H9 (cell line): ENCODE results near the gene MRI1. TPM values are rescaled to one million over a fixed set of nuclear protein-coding genes. Genes with fewer than 3 reads are reported as not detected.

ENCODE experiments used
- DNase-seq: peaks from one replicate; pipeline ENCODE4 v3.0.0-alpha.2; 2017
- H2AFZ ChIP-seq: one replicate; pipeline ENCODE4 v1.6.1; 2013; ENCODE audit warnings: mild to moderate bottlenecking, low read length, control low read depth, moderate library complexity
- H2AK5ac ChIP-seq: 2 replicates; pipeline ENCODE4 v1.6.1; 2013; ENCODE audit warnings: low read length, control low read depth, mixed read lengths; ENCODE audit not compliant: insufficient read length
- H2BK120ac ChIP-seq: one replicate; pipeline ENCODE4 v1.6.1; 2013; ENCODE audit warnings: low read depth, mild to moderate bottlenecking, low read length, control low read depth, inconsistent platforms; ENCODE audit not compliant: poor library complexity, severe bottlenecking
- H2BK12ac ChIP-seq: 2 replicates; pipeline ENCODE4 v1.6.1; 2013; ENCODE audit warnings: low read length, control low read depth, mixed read lengths, low read depth; ENCODE audit not compliant: insufficient read length
- H2BK15ac ChIP-seq: 2 replicates; pipeline ENCODE4 v1.6.1; 2013; ENCODE audit warnings: low read depth, low read length, control low read depth
- H2BK20ac ChIP-seq: one replicate; pipeline ENCODE4 v1.6.1; 2013; ENCODE audit warnings: low read depth, mild to moderate bottlenecking, low read length, control low read depth, inconsistent platforms; ENCODE audit not compliant: poor library complexity, severe bottlenecking
- H2BK5ac ChIP-seq: 2 replicates; pipeline ENCODE4 v1.6.1; 2013; ENCODE audit warnings: low read length, control low read depth, mixed read lengths; ENCODE audit not compliant: insufficient read length
- H3K14ac ChIP-seq: 2 replicates; pipeline ENCODE4 v1.6.1; 2013; ENCODE audit warnings: low read length, control low read depth; ENCODE audit not compliant: insufficient read depth
- H3K18ac ChIP-seq: 2 replicates; pipeline ENCODE4 v1.6.1; 2013; ENCODE audit warnings: low read depth, mild to moderate bottlenecking, mixed read lengths, low read length, control low read depth; ENCODE audit not compliant: insufficient read length
- H3K23ac ChIP-seq: 2 replicates; pipeline ENCODE4 v1.6.1; 2013; ENCODE audit warnings: low read length, control low read depth, mixed read lengths, low read depth; ENCODE audit not compliant: insufficient read length
- H3K23me2 ChIP-seq: 2 replicates; pipeline ENCODE4 v1.6.1; 2013; ENCODE audit warnings: low read depth, mild to moderate bottlenecking, mixed read lengths, low read length, control low read depth; ENCODE audit not compliant: insufficient read length, poor library complexity, severe bottlenecking
- H3K27ac ChIP-seq: 2 replicates; pipeline ENCODE4 v1.5.1; 2013; ENCODE audit warnings: low read length, control low read depth, mixed read lengths, low read depth; ENCODE audit not compliant: insufficient read length
- H3K27me3 ChIP-seq: 2 replicates; pipeline ENCODE4 v1.6.1; 2013; ENCODE audit warnings: low read length, control low read depth, inconsistent platforms; ENCODE audit not compliant: insufficient read depth
- H3K4ac ChIP-seq: 2 replicates; pipeline ENCODE4 v1.6.1; 2013; ENCODE audit warnings: low read depth, mild to moderate bottlenecking, control low read depth, inconsistent platforms, low read length, moderate library complexity
- H3K4me1 ChIP-seq: 2 replicates; pipeline ENCODE4 v1.6.1; 2013; ENCODE audit warnings: low read length, control low read depth, inconsistent platforms; ENCODE audit not compliant: insufficient read depth
- H3K4me2 ChIP-seq: 2 replicates; pipeline ENCODE4 v1.6.1; 2013; ENCODE audit warnings: low read length, control low read depth, mixed read lengths; ENCODE audit not compliant: insufficient read length, insufficient read depth
- H3K56ac ChIP-seq: 2 replicates; pipeline ENCODE4 v1.6.1; 2013; ENCODE audit warnings: low read depth, mild to moderate bottlenecking, mixed read lengths, low read length, control low read depth; ENCODE audit not compliant: insufficient read length
- H3K79me1 ChIP-seq: 2 replicates; pipeline ENCODE4 v1.6.1; 2013; ENCODE audit warnings: low read depth, mild to moderate bottlenecking, moderate library complexity, low read length, control low read depth, inconsistent platforms; ENCODE audit not compliant: insufficient read depth, poor library complexity, severe bottlenecking
- H3K79me2 ChIP-seq: 2 replicates; pipeline ENCODE4 v1.6.1; 2013; ENCODE audit warnings: low read length, control low read depth, inconsistent platforms; ENCODE audit not compliant: insufficient read depth
- H3K9ac ChIP-seq: 2 replicates; pipeline ENCODE4 v1.6.1; 2013; ENCODE audit warnings: low read length, control low read depth, mixed read lengths; ENCODE audit not compliant: insufficient read length; ENCODE audit errors: extremely low read depth
- H3K9me3 ChIP-seq: one replicate; pipeline ENCODE4 v1.6.1; 2013; ENCODE audit warnings: low read depth, low read length, inconsistent platforms; ENCODE audit not compliant: control insufficient read depth
- H3T11ph ChIP-seq: one replicate; pipeline ENCODE4 v1.6.1; 2013; ENCODE audit warnings: mild to moderate bottlenecking, low read length, control low read depth, inconsistent platforms
- H4K20me1 ChIP-seq: one replicate; pipeline ENCODE4 v1.6.1; 2013; ENCODE audit not compliant: control insufficient read depth, insufficient read length, insufficient read depth
- H4K5ac ChIP-seq: 2 replicates; pipeline ENCODE4 v1.6.1; 2013; ENCODE audit warnings: low read depth, mild to moderate bottlenecking, mixed read lengths, low read length, control low read depth; ENCODE audit not compliant: insufficient read length
- H4K8ac ChIP-seq: replicated peaks from 2 replicates; pipeline ENCODE4 v1.6.1; 2013; ENCODE audit warnings: low read length, control low read depth, mixed read lengths, low read depth; ENCODE audit not compliant: insufficient read length
- H4K91ac ChIP-seq: 2 replicates; pipeline ENCODE4 v1.6.1; 2013; ENCODE audit warnings: low read depth, mild to moderate bottlenecking, moderate library complexity, mixed read lengths, low read length, control low read depth; ENCODE audit not compliant: insufficient read length
- H3K27ac Mint-ChIP-seq, 3 experiments: 2 replicates in 2 of 3; 3 replicates in 1 of 3; pipeline ENCODE4 v1.8.0; 2020 to 2021; ENCODE audit warnings: mixed read lengths in 3 of 3, mild to moderate bottlenecking in 1 of 3, moderate library complexity in 1 of 3
- H3K27me3 Mint-ChIP-seq: 2 replicates; pipeline ENCODE4 v1.8.0; 2021; ENCODE audit warnings: low read depth, mild to moderate bottlenecking, moderate library complexity, mixed read lengths
- H3K36me3 Mint-ChIP-seq, 3 experiments: 2 replicates in 2 of 3; 3 replicates in 1 of 3; pipeline ENCODE4 v1.8.0; 2020 to 2021; ENCODE audit warnings: low read depth in 3 of 3, mixed read lengths in 3 of 3; ENCODE audit not compliant: insufficient read depth in 1 of 3
- H3K4me1 Mint-ChIP-seq, 2 experiments: 2 replicates each; pipeline ENCODE4 v1.8.0; 2020; ENCODE audit warnings: mixed read lengths in 2 of 2
- H3K4me3 Mint-ChIP-seq, 2 experiments: 2 replicates in 1 of 2; 3 replicates in 1 of 2; pipeline ENCODE4 v1.8.0; 2020 to 2021; ENCODE audit warnings: mild to moderate bottlenecking in 2 of 2, mixed read lengths in 2 of 2, moderate library complexity in 1 of 2
- H3K9me3 Mint-ChIP-seq, 2 experiments: 2 replicates in 1 of 2; 3 replicates in 1 of 2; pipeline ENCODE4 v1.8.0; 2020; ENCODE audit warnings: mild to moderate bottlenecking in 2 of 2, mixed read lengths in 2 of 2, moderate library complexity in 1 of 2
- WGBS: extraction: QIAGEN DNeasy Blood & Tissue Kit; methylation state at CpG from one replicate; pipeline ENCODE4 v1.1.7; 2013; ENCODE audit warnings: missing lambda C conversion rate, low lambda C conversion rate, mixed read lengths; ENCODE audit not compliant: insufficient read length; ENCODE audit errors: extremely low coverage; 5-methylcytosine and 5-hydroxymethylcytosine counted together
- total RNA-seq: library from RNA; stranded (reverse); gene quantifications from 2 replicates; pipeline ENCODE4 v1.2.1, GENCODE V29; 2021
- TF ChIP-seq, protein P1 (sequence below): fragments of 200-600 bp; sonication (generic); conservative IDR thresholded peaks from 3 replicates; pipeline ENCODE4 v1.8.0; 2021; ENCODE audit warnings: antibody characterized with exemption, mild to moderate bottlenecking

Gene MRI1
- total RNA-seq, 1 experiment from 2014 or later: 19.5 TPM

DNA sequence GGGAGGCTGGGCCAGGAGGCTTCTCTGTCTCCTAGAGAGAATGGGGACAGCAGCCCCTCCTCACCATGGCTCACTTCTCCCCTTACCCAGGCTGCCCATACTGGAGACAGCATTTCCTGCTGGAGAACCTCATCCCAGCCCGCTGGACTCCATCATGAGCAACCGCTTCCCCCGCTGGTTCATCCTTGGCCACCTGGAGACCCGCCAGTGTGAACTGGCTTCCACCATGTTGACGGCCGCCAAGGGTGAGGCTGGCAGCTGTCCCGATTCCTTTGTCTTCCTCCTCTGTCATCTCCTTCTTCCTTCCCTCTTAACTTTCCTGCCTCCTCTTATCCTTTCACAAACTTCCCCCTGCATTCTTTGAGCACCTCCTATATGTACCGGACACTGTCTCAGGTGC, 58.9 kb downstream of the MRI1 start:
- no CpG with 5 or more reads among the region's 8 CpGs for WGBS
- no peaks in the 10 kb centered on the region for H3K79me1 ChIP-seq
- H4K91ac ChIP-seq: no peak overlapping the region
- H3K56ac ChIP-seq: no peak overlapping the region
- H2AK5ac ChIP-seq: no peak overlapping the region
- H4K20me1 ChIP-seq: no peaks in the 10 kb centered on the region
- H3K4me1 ChIP-seq: no peaks in the 10 kb centered on the region
- Mint-ChIP-seq H3K9me3 (no peaks in the 10 kb centered on the region), H3K36me3 (peaks cover 30 to 72% (median 55%) of the 10 kb centered on the region in 3 experiments), H3K27me3 (no peaks in the 10 kb centered on the region), H3K4me3 (no peak overlapping the region), H3K27ac (peak overlapping the region in 1 of 3 experiments; percentile 15; a peak in 2 of 7 replicates), H3K4me1 (peaks cover 13 to 28% of the 10 kb centered on the region in 2 experiments)
- H3K4ac ChIP-seq: no peak overlapping the region
- H2BK12ac ChIP-seq: no peak overlapping the region
- no peak overlapping the region for H4K5ac ChIP-seq
- H3K79me2 ChIP-seq: no peaks in the 10 kb centered on the region
- no peak overlapping the region for H3K14ac ChIP-seq
- no peak for DNase-seq
- H3K23ac ChIP-seq: no peak overlapping the region
- H2AFZ ChIP-seq: no peak overlapping the region
- no peaks in the 10 kb centered on the region for H3K23me2 ChIP-seq
- H2BK20ac ChIP-seq: no peak overlapping the region
- H3K18ac ChIP-seq: no peak overlapping the region
- no peak overlapping the region for H3K4me2 ChIP-seq
- H3K9ac ChIP-seq: no peak overlapping the region
- H2BK5ac ChIP-seq: no peak overlapping the region
- no peaks in the 10 kb centered on the region for H3K27me3 ChIP-seq
- H2BK120ac ChIP-seq: no peak overlapping the region
- no peak overlapping the region for H2BK15ac ChIP-seq
- H3K27ac ChIP-seq: no peak overlapping the region
- no peak overlapping the region for H3T11ph ChIP-seq
- no peak overlapping the region for H4K8ac ChIP-seq
- no peaks in the 10 kb centered on the region for H3K9me3 ChIP-seq
- TF ChIP-seq, protein P1, sequence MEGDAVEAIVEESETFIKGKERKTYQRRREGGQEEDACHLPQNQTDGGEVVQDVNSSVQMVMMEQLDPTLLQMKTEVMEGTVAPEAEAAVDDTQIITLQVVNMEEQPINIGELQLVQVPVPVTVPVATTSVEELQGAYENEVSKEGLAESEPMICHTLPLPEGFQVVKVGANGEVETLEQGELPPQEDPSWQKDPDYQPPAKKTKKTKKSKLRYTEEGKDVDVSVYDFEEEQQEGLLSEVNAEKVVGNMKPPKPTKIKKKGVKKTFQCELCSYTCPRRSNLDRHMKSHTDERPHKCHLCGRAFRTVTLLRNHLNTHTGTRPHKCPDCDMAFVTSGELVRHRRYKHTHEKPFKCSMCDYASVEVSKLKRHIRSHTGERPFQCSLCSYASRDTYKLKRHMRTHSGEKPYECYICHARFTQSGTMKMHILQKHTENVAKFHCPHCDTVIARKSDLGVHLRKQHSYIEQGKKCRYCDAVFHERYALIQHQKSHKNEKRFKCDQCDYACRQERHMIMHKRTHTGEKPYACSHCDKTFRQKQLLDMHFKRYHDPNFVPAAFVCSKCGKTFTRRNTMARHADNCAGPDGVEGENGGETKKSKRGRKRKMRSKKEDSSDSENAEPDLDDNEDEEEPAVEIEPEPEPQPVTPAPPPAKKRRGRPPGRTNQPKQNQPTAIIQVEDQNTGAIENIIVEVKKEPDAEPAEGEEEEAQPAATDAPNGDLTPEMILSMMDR: no peak

Other genes with a start within 250 kb of the MRI1 start
- 127 and 129 TPM in 2 replicates for gene C19orf53, start 9.9 kb downstream of the MRI1 start, total RNA-seq
- 50.7 and 53.1 TPM in 2 replicates for gene ZSWIM4, start 30.9 kb downstream of the MRI1 start, total RNA-seq
- gene NANOS3, start 112.6 kb downstream of the MRI1 start, total RNA-seq: not detected in 2 replicates
- gene BRME1, start 141.6 kb downstream of the MRI1 start, total RNA-seq: 4.7 and 6.7 TPM in 2 replicates
- 42.7 and 48.5 TPM in 2 replicates for gene CC2D1A, start 141.7 kb downstream of the MRI1 start, total RNA-seq
- gene PODNL1, start 173.9 kb downstream of the MRI1 start, total RNA-seq: 0.68 TPM in 2 replicates
- 82.2 and 82.5 TPM in 2 replicates for gene DCAF15, start 188.0 kb downstream of the MRI1 start, total RNA-seq
- 19.2 and 21.4 TPM in 2 replicates for gene RFX1, start 241.8 kb downstream of the MRI1 start, total RNA-seq